HG02970 (cell line): ENCODE measurements around the gene TSC2.
"Not testable (repeated sequence)": the region's sequence is repeated elsewhere in the genome, so short reads cannot be mapped to it uniquely, and the experiment has no call there.

Experiments
- ATAC-seq: cut with Tn5 transposase; IDR thresholded peaks from one replicate; pipeline ENCODE4 v1.9.1; 2021; ENCODE audit warnings: mild to moderate bottlenecking, moderate library complexity, moderate number of reproducible peaks; ENCODE audit not compliant: unreplicated experiment, low FRiP score

Gene TSC2

DNA sequence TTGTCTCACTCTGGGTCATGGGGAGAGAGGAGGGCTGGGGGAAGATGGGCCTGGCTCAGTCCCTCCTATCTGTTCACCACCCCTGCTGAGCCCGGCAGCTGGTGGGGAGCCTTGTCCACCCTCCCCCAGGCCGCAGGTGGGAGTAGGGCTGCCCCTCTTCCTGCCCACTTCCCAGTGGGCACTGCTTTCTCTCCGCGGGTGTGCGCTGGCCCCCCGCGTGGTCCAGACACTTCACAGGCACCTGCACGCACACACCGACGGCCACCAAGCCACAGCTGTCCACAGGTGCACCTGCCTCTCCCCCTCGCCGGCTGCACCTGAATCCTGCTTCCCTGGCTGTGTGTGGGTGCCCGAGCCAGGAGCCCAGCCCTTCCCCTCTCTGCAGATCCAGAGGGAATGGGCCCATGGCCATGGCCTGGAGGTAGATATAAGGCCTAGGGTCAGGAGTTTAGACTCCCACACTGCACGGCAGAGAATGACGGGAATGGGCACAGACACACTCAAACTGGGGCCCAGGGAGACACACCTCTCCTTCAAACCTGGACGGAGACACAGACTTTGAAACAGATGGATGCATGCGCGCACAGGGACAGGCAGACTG is 19.1 kb upstream of the TSC2 start:
- ATAC-seq = no peak

DNA sequence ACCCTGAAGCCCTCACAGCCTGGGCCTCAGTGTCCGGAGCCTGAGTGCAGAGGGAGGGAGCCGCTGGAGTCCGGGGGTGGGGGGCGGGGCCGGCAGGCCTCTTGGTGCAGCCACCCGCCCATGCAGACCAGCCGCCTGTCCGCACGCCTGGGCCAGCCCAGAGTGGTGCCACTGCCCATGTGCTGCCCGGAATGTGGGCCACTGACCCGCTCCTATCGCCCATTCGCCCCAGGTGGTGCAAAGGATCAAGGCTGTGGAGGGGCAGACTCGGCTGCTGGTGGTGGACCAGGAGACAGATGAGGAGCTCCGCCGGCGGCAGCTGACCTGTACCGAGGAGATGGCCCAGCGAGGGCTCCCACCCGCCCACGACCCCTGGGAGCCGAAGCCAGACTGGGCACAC is 18.4 kb upstream of the TSC2 start:
- ATAC-seq = no peak

DNA sequence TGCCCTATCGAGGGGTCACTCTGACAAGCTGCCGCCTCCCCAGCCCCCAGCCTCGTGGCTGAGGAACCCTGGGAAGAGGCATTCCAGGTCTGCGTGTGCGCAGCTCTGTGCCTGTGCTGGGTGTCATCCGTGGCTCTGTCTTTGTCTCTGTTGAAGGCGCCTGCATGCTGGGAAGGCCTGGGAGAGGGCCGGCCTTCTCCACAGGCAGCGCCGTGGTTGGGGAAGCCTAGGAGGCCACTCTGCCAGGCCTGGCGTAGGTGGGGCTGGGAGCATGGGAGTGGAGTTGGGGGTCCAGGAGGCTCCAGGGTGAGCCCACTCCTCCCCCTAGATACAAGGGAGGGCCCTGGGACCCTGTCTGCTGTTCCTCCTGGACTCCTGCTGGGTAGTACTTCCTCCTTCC is 17.7 kb upstream of the TSC2 start:
- ATAC-seq = no peak

DNA sequence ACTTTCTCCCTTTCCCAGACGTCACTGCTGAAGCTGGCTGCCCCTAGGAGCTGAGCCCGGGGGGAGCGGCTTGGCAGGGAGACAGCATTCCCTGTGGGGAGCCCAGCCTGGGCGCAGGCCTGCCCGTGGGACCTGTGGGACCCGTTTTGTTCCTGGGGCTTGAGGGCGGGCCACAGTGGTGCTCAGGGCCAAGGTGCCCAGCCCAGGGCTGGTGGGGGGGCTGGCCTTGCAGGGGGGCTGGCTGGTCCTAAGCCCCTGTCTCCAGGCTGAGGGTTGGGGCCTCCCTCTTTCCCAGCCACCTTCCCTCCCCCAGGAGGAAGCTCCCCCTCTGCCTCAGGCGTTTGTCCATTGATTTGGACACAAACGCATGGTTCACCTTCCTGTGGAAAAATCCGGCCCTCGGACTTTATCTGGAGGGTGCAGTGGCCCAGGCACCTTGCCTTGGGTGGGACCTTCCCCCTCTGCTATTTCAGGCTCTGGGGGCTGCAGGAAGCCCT is 16.7 kb upstream of the TSC2 start:
- no peak for ATAC-seq

DNA sequence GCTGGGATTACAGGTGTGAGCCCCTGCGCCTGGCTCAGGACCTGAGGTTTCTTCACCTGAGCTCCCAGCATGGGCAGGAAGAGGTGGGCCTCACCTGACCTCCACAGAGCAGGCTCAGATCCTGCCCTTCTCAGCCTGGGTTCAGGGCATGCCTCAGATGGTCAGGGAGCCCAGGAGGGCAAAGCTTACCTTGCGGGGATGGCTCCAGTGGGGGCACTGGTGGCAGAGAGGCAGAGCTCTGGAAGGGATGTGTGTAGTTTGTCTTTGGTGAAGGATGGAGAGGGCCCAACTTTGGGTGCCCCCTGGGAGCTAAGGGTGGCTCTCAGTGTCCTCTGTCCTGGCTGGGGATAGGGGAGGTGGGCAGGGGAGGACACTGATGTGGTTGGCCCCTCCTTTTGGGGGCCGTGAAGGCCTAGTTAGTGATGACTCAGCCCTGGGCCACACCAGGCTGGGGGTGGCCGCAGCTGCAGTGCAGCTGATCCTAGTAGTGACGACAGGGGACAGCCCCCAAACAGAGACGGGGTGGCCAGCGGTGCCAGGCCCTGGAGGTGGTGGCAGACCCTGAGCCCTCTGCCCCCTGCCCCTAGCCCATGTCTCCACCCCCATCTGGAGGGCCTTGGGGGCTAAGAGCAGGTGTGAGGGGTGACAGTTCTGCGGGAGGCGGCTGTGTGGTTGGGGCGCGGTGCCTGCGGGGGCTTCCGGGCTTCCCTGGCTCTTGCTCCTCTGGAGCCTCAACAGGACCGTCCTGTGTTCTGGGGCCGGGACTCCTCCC is 15.3 kb upstream of the TSC2 start:
- no peak for ATAC-seq

DNA sequence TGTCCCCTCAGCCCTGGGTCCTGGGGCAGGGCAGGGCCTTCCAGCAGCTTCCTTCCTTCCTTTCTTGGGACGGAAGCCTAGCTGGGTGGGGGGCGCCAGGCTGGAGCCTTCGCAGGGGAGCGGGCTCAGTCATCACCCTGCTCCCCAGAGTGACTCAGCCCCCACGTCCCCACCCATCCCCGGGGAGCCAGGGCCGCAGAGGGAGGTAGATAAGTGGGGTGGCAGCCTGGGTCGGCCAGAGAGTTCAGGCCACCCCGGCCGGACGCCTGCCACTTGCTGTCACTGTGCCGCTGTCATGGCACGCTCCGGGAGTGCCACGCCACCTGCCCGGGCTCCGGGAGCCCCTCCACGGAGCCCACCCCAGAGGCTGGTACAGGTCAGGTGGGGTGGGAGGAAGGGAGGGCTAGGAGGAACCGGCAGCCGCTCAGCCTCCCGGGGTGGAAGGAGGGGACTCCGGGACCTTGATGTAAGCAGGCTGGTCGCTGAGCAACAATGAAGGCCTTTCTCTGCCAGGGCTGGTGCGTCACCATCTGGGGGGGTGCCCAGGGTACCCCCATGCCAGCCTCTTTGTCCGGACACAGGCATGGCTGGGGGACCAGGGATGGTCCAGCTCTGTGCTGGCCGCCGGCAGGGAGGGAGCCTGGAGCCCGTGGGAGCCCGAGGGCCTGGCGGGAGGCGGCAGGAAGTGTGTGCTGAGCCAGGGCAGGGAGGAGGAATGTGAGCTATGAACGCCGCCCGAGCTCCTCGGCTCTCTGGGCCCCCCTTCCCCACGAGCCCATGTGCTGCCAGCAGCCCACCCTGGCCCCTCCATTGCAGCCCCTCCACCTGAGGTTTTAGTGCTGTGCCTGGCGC is 14.5 kb upstream of the TSC2 start:
- ATAC-seq = no peak

DNA sequence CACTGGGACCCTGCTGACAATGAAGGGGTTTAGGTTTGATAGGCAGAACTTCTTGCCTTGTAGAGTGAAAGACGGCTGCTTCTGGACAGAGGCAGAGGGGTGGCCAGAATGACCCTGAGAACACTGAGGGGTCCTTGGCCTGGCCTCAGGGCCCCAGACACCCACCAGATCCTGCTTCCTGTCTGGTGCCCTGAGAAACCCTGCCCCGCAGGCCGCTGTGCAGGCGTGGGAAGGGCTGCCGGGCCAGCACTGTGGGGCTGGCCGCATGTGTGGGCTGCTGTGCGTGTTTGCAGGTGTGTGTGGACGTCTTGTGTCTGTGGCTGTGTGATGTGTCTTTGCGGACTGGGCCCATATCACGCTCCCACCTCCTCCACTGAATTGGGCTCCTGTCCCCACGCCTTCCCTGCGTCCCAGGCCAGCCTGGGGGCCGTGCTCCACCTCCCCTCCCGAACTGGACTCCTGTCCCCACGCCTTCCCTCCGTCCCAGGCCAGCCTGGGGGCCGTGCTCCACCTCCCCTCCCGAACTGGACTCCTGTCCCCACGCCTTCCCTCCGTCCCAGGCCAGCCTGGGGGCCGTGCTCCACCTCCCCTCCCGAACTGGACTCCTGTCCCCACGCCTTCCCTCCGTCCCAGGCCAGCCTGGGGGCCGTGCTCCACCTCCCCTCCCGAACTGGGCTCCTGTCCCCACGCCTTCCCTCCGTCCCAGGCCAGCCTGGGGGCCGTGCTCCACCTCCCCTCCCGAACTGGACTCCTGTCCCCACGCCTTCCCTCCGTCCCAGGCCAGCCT is 13.7 kb upstream of the TSC2 start:
- not testable (repeated sequence) for ATAC-seq

DNA sequence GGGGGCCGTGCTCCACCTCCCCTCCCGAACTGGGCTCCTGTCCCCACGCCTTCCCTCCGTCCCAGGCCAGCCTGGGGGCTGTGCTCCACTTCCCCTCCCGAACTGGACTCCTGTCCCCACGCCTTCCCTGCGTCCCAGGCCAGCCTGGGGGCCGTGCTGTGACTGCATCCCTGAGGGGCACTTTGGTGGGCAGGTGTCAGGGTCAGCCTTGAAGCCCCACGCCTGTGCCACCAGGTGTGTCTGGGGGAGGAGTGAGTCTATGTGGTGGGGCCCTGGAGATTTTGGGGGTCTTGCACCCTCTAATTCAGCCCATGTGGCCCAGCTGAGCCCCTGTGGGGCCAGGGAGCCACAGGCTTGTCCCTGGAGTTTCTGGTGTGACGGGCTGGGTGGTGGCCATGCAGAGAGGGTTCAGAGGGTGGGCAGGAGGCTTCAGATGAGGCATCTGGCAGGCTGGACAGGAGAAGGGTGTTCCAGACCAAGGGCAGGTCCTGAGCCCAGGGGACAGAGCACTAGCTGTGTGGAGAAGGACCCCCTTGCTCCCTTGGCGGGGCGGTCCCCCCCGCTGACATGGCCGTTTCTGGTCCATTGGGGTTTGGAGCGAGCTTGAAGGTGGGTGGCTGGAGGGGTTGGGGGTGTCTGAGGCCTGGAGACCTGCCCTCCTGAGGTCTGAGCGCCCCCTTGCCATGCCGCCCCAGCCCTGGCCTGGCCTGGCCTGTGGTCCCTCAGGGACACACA is 12.9 kb upstream of the TSC2 start:
- no peak for ATAC-seq

DNA sequence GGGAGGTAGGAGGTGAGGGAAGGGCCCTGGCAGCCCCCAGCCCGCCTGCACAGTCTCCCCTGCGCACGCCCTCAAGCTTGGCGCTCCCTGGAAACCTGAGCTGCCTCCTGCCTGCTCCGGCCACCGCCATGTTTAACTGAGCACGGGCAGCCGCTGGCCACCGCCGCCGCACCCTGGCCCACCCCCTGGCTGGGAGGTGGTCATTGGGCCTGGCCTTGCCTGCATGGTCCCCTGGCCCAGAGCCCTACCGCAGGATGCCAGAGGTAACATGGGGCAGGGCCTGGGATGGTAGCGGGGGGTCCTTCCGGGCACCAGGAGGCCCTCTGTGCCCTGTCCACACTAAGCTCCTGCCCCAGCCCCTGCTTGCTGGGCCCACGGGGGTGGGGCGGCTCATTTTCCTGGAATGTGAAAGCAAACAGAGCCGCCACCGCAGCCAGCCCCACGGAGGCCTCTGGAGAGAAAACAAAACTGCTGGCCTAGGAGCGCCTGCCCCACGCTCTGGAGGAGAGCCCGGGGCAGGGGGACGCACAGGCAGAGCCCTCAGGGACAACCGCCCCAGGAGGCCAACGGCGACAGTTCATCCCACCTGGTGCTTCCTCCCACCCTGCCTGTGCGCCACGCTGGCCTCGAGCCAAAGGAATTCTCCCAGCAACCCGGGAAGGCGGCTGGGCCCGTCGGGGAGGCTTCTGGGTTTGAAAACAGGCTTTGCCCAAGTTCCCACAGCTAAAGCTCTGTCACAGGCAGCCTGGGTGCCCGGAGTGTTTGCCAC is 12.2 kb upstream of the TSC2 start:
- no peak for ATAC-seq

DNA sequence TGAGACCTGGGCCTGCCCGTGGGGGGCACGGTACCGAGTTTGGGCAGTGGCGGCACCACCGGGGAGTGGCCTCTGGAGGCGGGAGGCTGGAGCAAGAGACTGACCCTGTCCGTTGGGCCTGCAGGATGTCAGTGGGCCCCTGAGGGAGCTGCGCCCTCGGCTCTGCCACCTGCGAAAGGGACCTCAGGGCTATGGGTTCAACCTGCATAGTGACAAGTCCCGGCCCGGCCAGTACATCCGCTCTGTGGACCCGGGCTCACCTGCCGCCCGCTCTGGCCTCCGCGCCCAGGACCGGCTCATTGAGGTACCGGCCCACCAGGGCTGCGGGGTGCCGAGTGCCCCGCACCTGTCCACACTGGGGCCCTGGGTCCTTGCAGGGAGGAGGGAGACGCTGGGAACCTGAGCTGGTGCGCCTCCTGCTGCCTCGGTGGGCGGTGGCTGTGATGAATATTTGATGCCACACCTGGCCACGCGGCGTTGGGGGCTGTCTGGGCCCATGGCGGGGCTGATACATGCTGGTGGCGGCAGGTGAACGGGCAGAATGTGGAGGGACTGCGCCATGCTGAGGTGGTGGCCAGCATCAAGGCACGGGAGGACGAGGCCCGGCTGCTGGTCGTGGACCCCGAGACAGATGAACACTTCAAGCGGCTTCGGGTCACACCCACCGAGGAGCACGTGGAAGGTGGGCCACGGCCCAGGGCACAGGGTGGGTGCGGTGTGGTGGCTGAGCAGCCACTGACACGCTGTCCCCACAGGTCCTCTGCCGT is 11.4 kb upstream of the TSC2 start:
- no peak for ATAC-seq

DNA sequence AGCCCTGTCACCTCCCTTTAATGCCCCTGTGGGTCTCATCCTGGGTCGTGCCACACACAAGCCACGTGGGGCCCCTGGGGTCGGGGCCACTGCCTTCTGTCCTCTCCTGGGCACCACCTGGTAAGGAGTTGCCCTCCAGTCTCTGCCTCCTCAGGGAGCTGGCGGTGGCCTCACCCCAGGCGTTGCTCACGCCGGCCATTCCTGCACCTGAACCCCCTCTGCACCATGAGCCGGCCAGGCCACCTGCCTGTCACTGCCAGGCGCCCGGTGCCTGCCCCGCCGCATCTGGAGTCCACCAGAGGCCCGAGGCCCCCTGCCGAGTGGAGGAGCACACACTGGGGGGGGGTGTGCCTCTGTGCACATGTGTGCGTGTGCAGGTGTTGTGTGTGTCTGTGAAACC is 10.7 kb upstream of the TSC2 start:
- ATAC-seq = no peak

DNA sequence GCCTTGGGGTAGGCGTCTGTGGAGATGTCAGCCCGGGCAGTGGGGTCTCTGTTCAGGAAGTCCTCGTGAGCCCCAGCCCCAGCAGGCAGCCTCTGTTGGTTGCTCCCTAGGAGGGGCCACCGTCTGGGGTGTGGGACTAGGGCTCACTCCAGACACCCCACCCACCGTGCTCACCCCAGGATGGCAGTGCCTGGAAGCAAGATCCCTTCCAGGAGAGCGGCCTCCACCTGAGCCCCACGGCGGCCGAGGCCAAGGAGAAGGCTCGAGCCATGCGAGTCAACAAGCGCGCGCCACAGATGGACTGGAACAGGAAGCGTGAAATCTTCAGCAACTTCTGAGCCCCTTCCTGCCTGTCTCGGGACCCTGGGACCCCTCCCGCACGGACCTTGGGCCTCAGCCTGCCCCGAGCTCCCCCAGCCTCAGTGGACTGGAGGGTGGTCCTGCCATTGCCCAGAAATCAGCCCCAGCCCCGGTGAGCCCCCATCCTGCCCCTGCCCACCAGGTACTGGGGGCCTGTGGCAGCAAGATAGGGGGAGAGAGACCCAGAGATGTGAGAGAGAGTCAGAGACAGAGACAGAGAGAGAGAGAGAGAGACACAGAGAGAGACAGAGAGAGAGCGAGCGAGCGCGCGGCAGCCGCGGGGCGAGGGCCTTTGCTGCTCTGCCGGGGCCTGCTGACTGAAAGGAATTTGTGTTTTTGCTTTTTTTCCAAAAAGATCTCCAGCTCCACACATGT is 10.0 kb upstream of the TSC2 start:
- ATAC-seq = no peak

DNA sequence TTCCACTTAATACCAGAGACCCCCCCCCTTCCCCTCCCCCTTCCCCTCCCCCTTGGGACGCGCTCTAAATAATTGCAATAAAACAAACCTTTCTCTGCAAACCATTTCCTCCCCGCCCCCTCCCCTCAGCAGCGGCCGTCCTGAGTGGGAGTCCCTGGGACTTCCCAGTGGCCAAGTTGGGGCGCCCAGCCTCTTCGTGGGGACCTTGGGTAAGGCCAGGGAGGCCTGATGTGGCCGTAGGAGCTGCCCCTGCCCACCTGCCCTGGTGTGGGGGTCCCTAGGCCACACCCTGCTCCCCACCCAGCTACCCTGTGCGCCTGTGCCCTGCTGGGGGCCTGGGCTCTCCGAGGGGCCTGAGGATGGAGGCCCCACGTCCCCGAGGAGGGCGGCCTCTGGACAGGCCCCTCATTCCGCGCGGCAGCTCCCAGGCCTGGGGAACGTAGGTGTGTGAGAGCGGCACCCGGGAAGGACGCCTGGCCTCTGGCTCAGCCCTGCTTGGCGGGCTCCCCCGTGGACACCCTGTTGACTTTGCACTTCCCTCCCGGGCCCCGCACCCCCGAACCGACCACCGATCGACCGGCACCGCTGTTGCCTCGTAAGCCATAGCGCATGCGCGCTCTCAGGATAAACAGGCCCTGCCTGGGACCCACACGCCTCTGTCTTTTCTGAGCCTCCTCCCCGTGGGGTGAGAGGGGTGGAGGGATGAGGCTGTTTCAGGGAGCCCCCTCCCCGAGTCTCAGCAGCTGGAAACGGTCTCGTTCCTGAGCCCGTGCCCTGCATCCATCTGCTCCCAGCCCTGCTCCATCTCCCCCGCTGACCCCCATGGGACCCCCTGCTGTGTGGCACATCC is 9.2 kb upstream of the TSC2 start:
- no peak for ATAC-seq

DNA sequence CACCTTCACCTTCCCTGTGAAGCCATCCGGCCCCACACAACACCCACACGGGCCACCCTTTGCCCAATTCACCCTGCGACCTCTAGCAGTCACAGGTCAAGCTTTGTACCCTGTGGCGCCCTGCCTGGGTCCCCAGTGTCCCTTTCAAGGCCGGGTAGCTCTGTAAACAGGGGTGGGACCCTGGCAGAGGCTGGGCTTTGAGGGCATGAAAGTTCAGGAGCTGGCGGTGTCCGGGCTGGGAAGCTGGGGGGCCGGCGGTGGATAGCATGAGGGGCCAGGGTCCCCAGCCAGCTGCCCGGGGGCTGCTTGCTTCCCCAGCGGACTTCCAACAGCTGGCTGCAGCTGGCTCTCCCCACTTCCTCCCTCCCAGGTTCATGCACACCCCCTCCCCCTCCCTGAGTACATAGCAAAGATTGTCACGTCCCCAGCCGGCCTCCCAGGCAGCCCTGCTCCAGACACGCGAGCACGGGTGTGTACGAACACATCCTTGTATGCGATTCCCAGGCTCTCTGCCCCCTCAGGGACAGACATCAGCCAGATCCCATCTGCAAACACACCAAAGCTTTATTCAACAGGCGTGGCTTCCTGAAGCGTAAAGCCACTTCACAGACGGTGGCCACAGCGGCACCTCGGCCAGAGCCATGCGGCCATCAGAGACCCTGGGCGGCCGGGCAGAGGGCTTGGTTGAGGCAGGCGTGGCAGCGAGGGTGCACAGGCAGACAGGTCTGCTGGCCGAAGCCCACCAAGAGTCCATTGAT is 8.3 kb upstream of the TSC2 start:
- no peak for ATAC-seq

DNA sequence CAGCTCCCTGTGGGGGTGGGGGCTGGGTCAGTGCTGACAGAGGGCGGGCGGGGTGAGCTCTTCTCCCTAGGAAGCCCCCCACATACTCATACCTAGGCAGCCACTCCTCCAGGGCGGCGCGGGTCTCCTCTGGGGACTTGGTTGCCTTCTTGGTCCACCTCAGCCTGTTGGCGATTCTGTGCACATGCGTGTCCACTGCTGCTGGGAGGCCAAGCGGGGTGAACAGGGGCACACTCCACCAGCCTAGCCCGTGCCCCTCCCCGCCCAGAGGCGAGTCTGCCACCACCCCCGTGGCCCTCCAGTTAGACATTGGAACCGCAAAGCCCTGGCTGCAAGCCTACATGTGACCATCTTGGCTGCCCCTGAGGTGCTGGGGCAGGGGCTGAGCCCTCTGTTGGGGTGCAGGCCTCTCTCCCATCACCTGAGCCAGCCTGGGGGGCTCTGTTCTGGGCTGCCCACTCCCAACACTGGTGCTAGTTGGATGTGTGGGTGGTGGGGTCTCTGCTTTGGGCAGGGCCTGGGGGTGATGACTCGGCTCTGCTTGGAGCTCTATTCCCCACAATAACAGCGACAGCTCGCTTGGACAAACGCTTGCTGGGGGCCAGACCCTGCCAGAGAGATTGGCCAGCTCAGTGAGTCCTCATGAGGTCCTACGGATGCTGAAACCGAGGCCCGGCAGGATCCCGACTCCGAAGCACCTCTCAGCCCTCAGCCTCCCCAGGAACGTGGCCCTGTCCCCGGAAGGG is 7.6 kb upstream of the TSC2 start:
- ATAC-seq = no peak
